ENCODE results near the gene ERH. TPM values are rescaled to one million over a fixed set of nuclear protein-coding genes. Genes with fewer than 3 reads are reported as not detected.
"Not testable (repeated sequence)": the region's sequence is repeated elsewhere in the genome, so short reads cannot be mapped to it uniquely, and the experiment has no call there.

The ERH gene
- total and polyA plus RNA-seq, 2 donors (not counting 3 experiments of a cell fraction or from before 2014, with no cell fraction given): 157 to 263 TPM

GRCh38 chr14:69395929-69396328 lies 2.2 kb downstream of the ERH start:
- no peak for TF ChIP-seq FOS (IDR thresholded peaks at IDR 0.05; ENCODE audit: borderline replicate concordance, insufficient read depth, low read length)
- TF ChIP-seq JUN (IDR thresholded peaks at IDR 0.05; ENCODE audit: borderline replicate concordance, insufficient read depth, insufficient read length, low read depth): no peak
- TF ChIP-seq GATA2 (IDR thresholded peaks at IDR 0.05; ENCODE audit: insufficient read depth, insufficient read length, low read depth, low read length): no peak
- no peaks in the 10 kb centered on the region for H3K9me3 ChIP-seq (replicated peaks; ENCODE audit: control insufficient read depth, insufficient read depth, low read length)
- intact Hi-C loops (cut with micrococcal nuclease): loop anchor here (5.0 to 10.0 kb wide), 2 partner anchors 154 to 369 kb away; partner anchors contain the start of gene SRSF5
- ChIA-PET CTCF (interaction anchor here (1.3 to 1.4 kb wide), 2 partner anchors 8 to 267 kb away, joined by 3 to 5 read pairs; no protein-coding TSS in a partner anchor), POLR2A (no interaction called here)
- no peak overlapping the region for H3K27ac ChIP-seq (ENCODE audit: insufficient read depth, low read depth, low read length)
- DNase-seq (ENCODE audit: low read depth, low spot score) (no peak), FAIRE-seq (no peak)
- H3K9me1 ChIP-seq (replicated peaks; ENCODE audit: control insufficient read depth, extremely low read depth, insufficient read depth, low read length): no peaks in the 10 kb centered on the region
- dilution Hi-C loops (cut with MboI; ENCODE audit: extremely low pct_ligation_motif_present, low sequenced_read_pairs): no loop called here
- peaks cover 92% of the 10 kb centered on the region for H3K79me2 ChIP-seq (ENCODE audit: control insufficient read depth, insufficient read depth, low read length)
- no peak overlapping the region for H2AFZ ChIP-seq (ENCODE audit: low read depth, low read length)
- H3K9ac ChIP-seq (replicated peaks; ENCODE audit: extremely low read depth, insufficient read depth, low read length): no peak overlapping the region
- H3K36me3 ChIP-seq (ENCODE audit: control insufficient read depth in 2 of 2, extremely low read depth in 1 of 2, insufficient read depth in 2 of 2, low read length in 2 of 2): peaks cover 21 to 28% of the 10 kb centered on the region in 2 experiments
- H3K4me1 ChIP-seq (ENCODE audit: control insufficient read depth, extremely low read depth, insufficient read depth, low read length): peaks cover 25% of the 10 kb centered on the region
- H3K4me3 ChIP-seq (replicated peaks in 1 of 3; ENCODE audit: insufficient read depth in 1 of 3, low read depth in 1 of 3, low read length in 3 of 3): no peak overlapping the region
- peaks cover 5% of the 10 kb centered on the region for H4K20me1 ChIP-seq (replicated peaks; ENCODE audit: control insufficient read depth, extremely low read depth, insufficient read depth, low read length)
- no TSS peak for BruUV-seq (replicated peaks)
- H3K27me3 ChIP-seq (ENCODE audit: control insufficient read depth in 2 of 2, insufficient read depth in 2 of 2, low read length in 2 of 2): no peaks in the 10 kb centered on the region
- no peak overlapping the region for H3K4me2 ChIP-seq (ENCODE audit: insufficient read depth, low read length)

GRCh38 chr14:69392481-69392880 lies 5.6 kb downstream of the ERH start:
- CTCF ChIA-PET: no interaction called here
- DNase-seq (ENCODE audit: low read depth, low spot score): no peak
- Histone ChIP-seq H3K79me2 (ENCODE audit: control insufficient read depth, insufficient read depth, low read length) (peaks cover 93% of the 10 kb centered on the region), H2AFZ (ENCODE audit: low read depth, low read length) (no peak overlapping the region), H4K20me1 (replicated peaks; ENCODE audit: control insufficient read depth, extremely low read depth, insufficient read depth, low read length) (peaks cover 13% of the 10 kb centered on the region), H3K9ac (replicated peaks; ENCODE audit: extremely low read depth, insufficient read depth, low read length) (no peak overlapping the region), H3K4me2 (ENCODE audit: insufficient read depth, low read length) (no peak overlapping the region), H3K4me3 (replicated peaks in 1 of 3; ENCODE audit: insufficient read depth in 1 of 3, low read depth in 1 of 3, low read length in 3 of 3) (no peak overlapping the region), H3K27ac (ENCODE audit: insufficient read depth, low read depth, low read length) (no peak overlapping the region), H3K9me3 (replicated peaks; ENCODE audit: control insufficient read depth, insufficient read depth, low read length) (no peaks in the 10 kb centered on the region), H3K36me3 (ENCODE audit: control insufficient read depth in 2 of 2, extremely low read depth in 1 of 2, insufficient read depth in 2 of 2, low read length in 2 of 2) (peaks cover 24 to 43% of the 10 kb centered on the region in 2 experiments), H3K4me1 (ENCODE audit: control insufficient read depth, extremely low read depth, insufficient read depth, low read length) (peaks cover 9% of the 10 kb centered on the region), H3K27me3 (ENCODE audit: control insufficient read depth in 2 of 2, insufficient read depth in 2 of 2, low read length in 2 of 2) (no peaks in the 10 kb centered on the region), H3K9me1 (replicated peaks; ENCODE audit: control insufficient read depth, extremely low read depth, insufficient read depth, low read length) (no peaks in the 10 kb centered on the region)
- BruUV-seq (replicated peaks): no TSS peak
- dilution Hi-C loops (cut with MboI; ENCODE audit: extremely low pct_ligation_motif_present, low sequenced_read_pairs) (no loop called here), intact Hi-C loops (cut with micrococcal nuclease) (loop anchor here (10.0 kb wide), 1 partner anchor 372 kb away; the partner anchor contains the start of gene SRSF5)
- FAIRE-seq: no peak
- TF ChIP-seq MYC (IDR thresholded peaks at IDR 0.05; ENCODE audit: low read depth, low read length) (no peak), CTCF (IDR thresholded peaks at IDR 0.05; ENCODE audit: extremely low read depth in 1 of 2, insufficient read depth in 1 of 2, low read depth in 1 of 2, low read length in 2 of 2) (no peak), FOS (IDR thresholded peaks at IDR 0.05; ENCODE audit: borderline replicate concordance, insufficient read depth, low read length) (no peak), POLR2A (IDR thresholded peaks at IDR 0.05; ENCODE audit: low read depth, low read length) (no peak)
- POLR2A ChIA-PET: no interaction called here

GRCh38 chr14:69391400-69391799 lies 6.7 kb downstream of the ERH start:
- H3K4me1 ChIP-seq (ENCODE audit: control insufficient read depth, extremely low read depth, insufficient read depth, low read length); POLR2A ChIA-PET; DNase-seq (ENCODE audit: low read depth, low spot score); H3K27me3 ChIP-seq (ENCODE audit: control insufficient read depth in 2 of 2, insufficient read depth in 2 of 2, low read length in 2 of 2); FAIRE-seq; H3K9ac ChIP-seq (replicated peaks; ENCODE audit: extremely low read depth, insufficient read depth, low read length); BruUV-seq (replicated peaks); dilution Hi-C loops (cut with MboI; ENCODE audit: extremely low pct_ligation_motif_present, low sequenced_read_pairs); H3K9me3 ChIP-seq (replicated peaks; ENCODE audit: control insufficient read depth, insufficient read depth, low read length); H3K4me3 ChIP-seq (replicated peaks in 1 of 3; ENCODE audit: insufficient read depth in 1 of 3, low read depth in 1 of 3, low read length in 3 of 3); H3K9me1 ChIP-seq (replicated peaks; ENCODE audit: control insufficient read depth, extremely low read depth, insufficient read depth, low read length); H2AFZ ChIP-seq (ENCODE audit: low read depth, low read length); H3K27ac ChIP-seq (ENCODE audit: insufficient read depth, low read depth, low read length); H3K4me2 ChIP-seq (ENCODE audit: insufficient read depth, low read length): not testable (repeated sequence)
- Histone ChIP-seq H4K20me1 (replicated peaks; ENCODE audit: control insufficient read depth, extremely low read depth, insufficient read depth, low read length) (peaks cover 13% of the 10 kb centered on the region), H3K79me2 (ENCODE audit: control insufficient read depth, insufficient read depth, low read length) (peaks cover 91% of the 10 kb centered on the region), H3K36me3 (ENCODE audit: control insufficient read depth in 2 of 2, extremely low read depth in 1 of 2, insufficient read depth in 2 of 2, low read length in 2 of 2) (peaks cover 24 to 48% of the 10 kb centered on the region in 2 experiments)
- CTCF ChIA-PET: interaction anchor here (1.0 to 1.3 kb wide), 2 partner anchors 10 to 148 kb away, joined by 3 read pairs; no protein-coding TSS in a partner anchor
- intact Hi-C loops (cut with micrococcal nuclease): loop anchor here (10.0 kb wide), 1 partner anchor 373 kb away; the partner anchor contains the start of gene SRSF5
